Measurements from ENCODE around the gene ACOT13. TPM values are rescaled to one million over a fixed set of nuclear protein-coding genes. Genes with fewer than 3 reads are reported as not detected.

Gene ACOT13
- 7.7 and 12.2 TPM in 2 replicates for total RNA-seq
- 23.7 and 26.4 TPM in 2 replicates for polyA plus RNA-seq
- polyA plus RNA-seq (2012) = 24.9 and 26.4 TPM in 2 replicates
- polyA minus RNA-seq (ENCODE audit: low replicate concordance) = 1.3 and 2.5 TPM in 2 replicates

- H3K27me3 ChIP-seq (ENCODE audit: control insufficient read depth, insufficient read depth, low read length) = no peaks in the 10 kb centered on the region
- H3K36me3 ChIP-seq (ENCODE audit: control insufficient read depth, insufficient read depth, low read length) = no peaks in the 10 kb centered on the region
- H3K4me3 ChIP-seq (replicated peaks in 1 of 4; ENCODE audit: control extremely low read depth in 1 of 4, insufficient read depth in 1 of 4, low read depth in 3 of 4, low read length in 4 of 4) = peak within 1 kb of the TSS; percentile 79 to 99 (median 90)
- no peaks in the 10 kb centered on the region for H4K20me1 ChIP-seq (ENCODE audit: control insufficient read depth, extremely low read depth, insufficient read depth, low read length)
- peak within 1 kb of the TSS; percentile 91 for H3K4me2 ChIP-seq (ENCODE audit: extremely low read depth, insufficient read depth, low read length)
- H3K9me3 ChIP-seq (ENCODE audit: control insufficient read depth, insufficient read depth, low read depth, low read length) = no peaks in the 10 kb centered on the region
- H3K79me2 ChIP-seq (ENCODE audit: control insufficient read depth, insufficient read depth, low read length) = peaks cover 17% of the 10 kb centered on the region
- peak within 1 kb of the TSS; percentile 84 for H3K9ac ChIP-seq (ENCODE audit: insufficient read depth, low read length)
- TF ChIP-seq EZH2 (IDR thresholded peaks at IDR 0.05; ENCODE audit: low read length, missing control alignments) = no peak
- TF ChIP-seq CTCF (conservative IDR thresholded peaks at IDR 0.05 in 1 of 2, IDR thresholded peaks at IDR 0.05 in 1 of 2; ENCODE audit: low read depth in 1 of 2, low read length in 2 of 2) = peak; percentile 52 to 60
- peak; percentile 94 to 97 for DNase-seq (ENCODE audit: low read depth in 2 of 2)
- H3K4me1 ChIP-seq (ENCODE audit: control insufficient read depth, extremely low read depth, insufficient read depth, low read length) = peaks cover 6% of the 10 kb centered on the region
- peak within 1 kb of the TSS; percentile 99 for H2AFZ ChIP-seq (ENCODE audit: low read length)
- peak within 1 kb of the TSS; percentile 90 for H3K27ac ChIP-seq (ENCODE audit: insufficient read depth, low read length)
Measured at GRCh38 chr6:24666641-24667377, at the start of gene ACOT13, which contains the start of gene TDP2. Gene ACOT13 (plus strand): TSS chr6:24667077. CDS start chr6:24667264, 187 bp downstream. Gene TDP2 (minus strand): TSS chr6:24666899. CDS start chr6:24666862, 37 bp downstream.

GRCh38 chr6:24619661-24620060 is 47.2 kb upstream of the ACOT13 start:
- Histone ChIP-seq H3K9ac (ENCODE audit: insufficient read depth, low read length) (no peak overlapping the region), H2AFZ (ENCODE audit: low read length) (no peak overlapping the region), H3K79me2 (ENCODE audit: control insufficient read depth, insufficient read depth, low read length) (no peaks in the 10 kb centered on the region), H3K27me3 (ENCODE audit: control insufficient read depth, insufficient read depth, low read length) (no peaks in the 10 kb centered on the region), H3K4me3 (replicated peaks in 1 of 4; ENCODE audit: control extremely low read depth in 1 of 4, insufficient read depth in 1 of 4, low read depth in 3 of 4, low read length in 4 of 4) (no peak overlapping the region), H3K4me2 (ENCODE audit: extremely low read depth, insufficient read depth, low read length) (no peak overlapping the region), H3K27ac (ENCODE audit: insufficient read depth, low read length) (no peak overlapping the region), H4K20me1 (ENCODE audit: control insufficient read depth, extremely low read depth, insufficient read depth, low read length) (no peaks in the 10 kb centered on the region), H3K4me1 (ENCODE audit: control insufficient read depth, extremely low read depth, insufficient read depth, low read length) (no peaks in the 10 kb centered on the region), H3K9me3 (ENCODE audit: control insufficient read depth, insufficient read depth, low read depth, low read length) (no peaks in the 10 kb centered on the region), H3K36me3 (ENCODE audit: control insufficient read depth, insufficient read depth, low read length) (no peaks in the 10 kb centered on the region)
- DNase-seq (ENCODE audit: low read depth in 2 of 2) = no peak
- no peak for TF ChIP-seq EZH2 (IDR thresholded peaks at IDR 0.05; ENCODE audit: low read length, missing control alignments)
- TF ChIP-seq CTCF (conservative IDR thresholded peaks at IDR 0.05 in 1 of 2, IDR thresholded peaks at IDR 0.05 in 1 of 2; ENCODE audit: low read depth in 1 of 2, low read length in 2 of 2) = no peak

- Histone ChIP-seq H3K4me2 (ENCODE audit: extremely low read depth, insufficient read depth, low read length) (no peak overlapping the region), H3K4me3 (replicated peaks in 1 of 4; ENCODE audit: control extremely low read depth in 1 of 4, insufficient read depth in 1 of 4, low read depth in 3 of 4, low read length in 4 of 4) (no peak overlapping the region), H2AFZ (ENCODE audit: low read length) (no peak overlapping the region), H3K9me3 (ENCODE audit: control insufficient read depth, insufficient read depth, low read depth, low read length) (no peaks in the 10 kb centered on the region), H3K27ac (ENCODE audit: insufficient read depth, low read length) (no peak overlapping the region), H3K9ac (ENCODE audit: insufficient read depth, low read length) (no peak overlapping the region), H4K20me1 (ENCODE audit: control insufficient read depth, extremely low read depth, insufficient read depth, low read length) (no peaks in the 10 kb centered on the region), H3K4me1 (ENCODE audit: control insufficient read depth, extremely low read depth, insufficient read depth, low read length) (no peaks in the 10 kb centered on the region), H3K36me3 (ENCODE audit: control insufficient read depth, insufficient read depth, low read length) (no peaks in the 10 kb centered on the region), H3K27me3 (ENCODE audit: control insufficient read depth, insufficient read depth, low read length) (no peaks in the 10 kb centered on the region), H3K79me2 (ENCODE audit: control insufficient read depth, insufficient read depth, low read length) (no peaks in the 10 kb centered on the region)
- no peak for DNase-seq (ENCODE audit: low read depth in 2 of 2)
- TF ChIP-seq EZH2 (IDR thresholded peaks at IDR 0.05; ENCODE audit: low read length, missing control alignments) (no peak), CTCF (conservative IDR thresholded peaks at IDR 0.05 in 1 of 2, IDR thresholded peaks at IDR 0.05 in 1 of 2; ENCODE audit: low read depth in 1 of 2, low read length in 2 of 2) (no peak)
Measured at GRCh38 chr6:24620637-24621036, 46.2 kb upstream of the ACOT13 start.

Measured in fibroblast of lung (primary cell).